Peyer's patch (tissue), 4 donors: ENCODE data around the gene GUCY1B1. TPM values are rescaled to one million over a fixed set of nuclear protein-coding genes. Genes with fewer than 3 reads are reported as not detected.
A peak's percentile ranks its signal among the peaks of the same experiment; 100 is the strongest.

Source experiments
- DNase-seq, 3 donors: peaks; one replicate each; pipeline ENCODE4 v3.0.0-alpha.2; 2017 to 2019
- H3K27ac ChIP-seq, 4 donors: fragments of 200-600 bp; sonication (generic); one replicate each; pipeline ENCODE4 v1.5.1; 2016 to 2019
- H3K27me3 ChIP-seq, 2 donors: fragments of 200-600 bp; sonication (generic); one replicate each; pipeline ENCODE4 v1.5.1; 2019
- H3K36me3 ChIP-seq, 3 donors: fragments of 200-600 bp; sonication (generic); one replicate each; pipeline ENCODE4 v1.5.1; 2016 to 2019
- H3K4me1 ChIP-seq, 4 donors: fragments of 200-600 bp; sonication (generic); one replicate each; pipeline ENCODE4 v1.5.1; 2016 to 2019
- H3K4me3 ChIP-seq, 4 donors: fragments of 200-600 bp; sonication (generic); 1 replicate in 3 of 4; 2 replicates in 1 of 4; pipeline ENCODE4 v1.5.1; 2016 to 2019; ENCODE audit warnings: mild to moderate bottlenecking in 1 of 4
- H3K9me3 ChIP-seq, 4 donors: fragments of 200-600 bp; sonication (generic); one replicate each; pipeline ENCODE4 v1.5.1; 2016 to 2019; ENCODE audit warnings: mild to moderate bottlenecking in 1 of 4
- CTCF ChIP-seq, 6 experiments: fragments of 450-650 bp in 4 of 6; fragments of 200-600 bp in 2 of 6; sonication (generic) in 1 of 6; IDR thresholded peaks; one replicate each; pipeline ENCODE4 v1.5.1; 2017 to 2019; ENCODE audit warnings: antibody characterized with exemption in 6 of 6, mild to moderate bottlenecking in 3 of 6, moderate library complexity in 1 of 6
- POLR2A ChIP-seq, 2 donors: fragments of 450-650 bp; IDR thresholded peaks; one replicate each; pipeline ENCODE4 v1.5.1; 2017; ENCODE audit warnings: antibody characterized with exemption in 2 of 2, mild to moderate bottlenecking in 2 of 2, moderate library complexity in 2 of 2
- total RNA-seq, 4 donors: library from RNA; depleted of rRNA; stranded (reverse); fragments of >200 nt; gene quantifications; one replicate each; pipeline ENCODE4 v1.1.0, GENCODE V29; 2016

Gene GUCY1B1
- total RNA-seq, 4 donors from 2014 or later: 1.6 to 8.0 (median 5.9) TPM

DNA sequence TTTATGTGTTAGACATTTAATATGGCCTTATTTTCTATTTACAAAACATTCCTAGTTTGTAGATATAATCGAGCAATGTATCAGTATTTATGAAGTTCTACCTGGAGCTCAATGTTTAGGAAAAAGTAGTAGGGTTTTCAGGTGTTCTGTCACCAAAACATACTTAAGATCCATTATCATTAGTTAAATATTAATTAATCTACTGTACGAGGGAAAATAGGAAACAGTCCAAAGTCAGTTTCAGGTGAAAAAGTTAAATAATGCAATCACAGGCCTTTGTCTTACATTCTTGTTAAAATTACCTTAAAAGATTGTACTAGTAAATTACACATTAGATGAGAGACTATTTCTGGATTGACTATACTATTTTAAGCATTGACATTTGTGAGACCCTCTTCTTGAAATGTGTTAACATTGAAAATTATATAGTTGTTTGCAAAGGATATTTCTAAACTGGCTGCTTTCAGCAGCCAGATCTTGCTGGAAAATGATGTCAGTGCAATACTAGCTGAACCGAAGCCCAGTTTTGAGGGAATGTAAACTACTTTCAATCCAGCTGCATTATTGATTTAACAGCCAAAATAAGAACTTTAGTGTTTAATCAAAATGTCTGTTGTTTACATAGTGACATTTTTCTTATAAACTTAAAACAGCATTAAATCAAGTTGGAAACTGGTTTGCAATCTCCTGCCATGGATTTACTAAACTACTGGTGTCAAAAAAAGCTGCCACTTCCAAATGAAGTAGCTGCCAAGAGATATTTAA is 19.3 kb downstream of the GUCY1B1 start:
- no peak for DNase-seq
- H3K4me3 ChIP-seq: no peak overlapping the region
- H3K9me3 ChIP-seq: no peaks in the 10 kb centered on the region
- H3K36me3 ChIP-seq: no peaks in the 10 kb centered on the region
- no peaks in the 10 kb centered on the region for H3K4me1 ChIP-seq
- TF ChIP-seq POLR2A (IDR thresholded peaks at IDR 0.05): no peak
- TF ChIP-seq CTCF (IDR thresholded peaks at IDR 0.05): no peak
- peak overlapping the region in 1 of 4 donors; percentile 25 for H3K27ac ChIP-seq
- no peaks in the 10 kb centered on the region for H3K27me3 ChIP-seq

- no peak for TF ChIP-seq POLR2A (IDR thresholded peaks at IDR 0.05)
- no peak for TF ChIP-seq CTCF (IDR thresholded peaks at IDR 0.05)
- Histone ChIP-seq H3K27me3 (no peaks in the 10 kb centered on the region), H3K36me3 (no peaks in the 10 kb centered on the region), H3K4me3 (no peak overlapping the region), H3K9me3 (no peaks in the 10 kb centered on the region), H3K27ac (no peak overlapping the region), H3K4me1 (no peaks in the 10 kb centered on the region)
- no peak for DNase-seq
Observed at GRCh38 chr4:155780775-155781174, 22.0 kb downstream of the GUCY1B1 start.

DNA sequence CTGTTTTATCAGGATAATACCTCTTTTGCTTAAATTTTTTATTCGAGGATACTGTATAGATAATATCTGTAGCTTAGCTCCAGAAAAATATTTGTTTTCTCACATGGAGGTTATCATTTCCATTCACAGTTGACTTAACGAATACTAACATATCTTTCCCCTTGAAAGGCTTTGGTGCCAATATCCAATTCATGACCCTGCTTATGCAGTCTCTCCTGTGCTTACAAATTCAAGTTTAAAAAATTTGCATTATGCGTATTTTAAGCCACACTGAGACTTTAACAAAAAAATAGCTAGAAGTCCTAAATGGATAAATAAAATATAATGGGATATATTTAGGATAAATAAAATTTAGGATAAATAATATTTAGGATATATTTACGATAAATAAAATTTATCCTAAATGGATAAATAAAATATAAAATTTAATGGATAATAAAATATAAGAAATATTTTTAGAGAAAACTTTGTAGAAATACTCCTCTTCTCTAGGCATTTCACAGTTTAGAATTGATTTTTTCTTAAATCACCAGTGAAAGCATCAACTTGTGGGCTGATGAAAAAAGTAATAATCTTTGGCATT is 22.5 kb downstream of the GUCY1B1 start:
- Histone ChIP-seq H3K4me1 (no peaks in the 10 kb centered on the region), H3K9me3 (no peaks in the 10 kb centered on the region), H3K27me3 (no peaks in the 10 kb centered on the region), H3K36me3 (no peaks in the 10 kb centered on the region), H3K4me3 (no peak overlapping the region), H3K27ac (no peak overlapping the region)
- no peak for DNase-seq
- TF ChIP-seq CTCF (IDR thresholded peaks at IDR 0.05): no peak
- TF ChIP-seq POLR2A (IDR thresholded peaks at IDR 0.05): no peak

DNA sequence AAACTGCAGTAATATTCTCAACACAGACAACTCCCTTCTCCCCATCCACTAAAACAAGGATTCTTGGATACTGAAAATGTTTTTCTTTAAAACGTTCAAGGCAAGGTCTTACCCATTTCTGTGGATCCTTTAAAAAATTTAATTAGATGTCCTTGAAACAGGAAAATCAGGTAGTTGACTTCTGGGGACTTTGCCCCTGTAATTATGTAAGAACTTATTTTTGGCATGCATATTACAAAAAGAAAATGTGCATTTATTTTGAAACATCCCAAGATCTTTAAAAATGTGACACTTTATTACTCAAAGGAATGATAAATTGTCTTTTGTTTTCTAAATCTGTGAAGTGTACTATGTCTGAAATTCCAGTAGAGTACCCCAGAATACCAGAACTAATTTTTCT is 25.8 kb downstream of the GUCY1B1 start:
- no peaks in the 10 kb centered on the region for H3K27me3 ChIP-seq
- H3K9me3 ChIP-seq: no peaks in the 10 kb centered on the region
- H3K4me1 ChIP-seq: no peaks in the 10 kb centered on the region
- no peak for DNase-seq
- H3K4me3 ChIP-seq: no peak overlapping the region
- H3K36me3 ChIP-seq: no peaks in the 10 kb centered on the region
- no peak for TF ChIP-seq POLR2A (IDR thresholded peaks at IDR 0.05)
- no peak for TF ChIP-seq CTCF (IDR thresholded peaks at IDR 0.05)
- H3K27ac ChIP-seq: no peak overlapping the region

DNA sequence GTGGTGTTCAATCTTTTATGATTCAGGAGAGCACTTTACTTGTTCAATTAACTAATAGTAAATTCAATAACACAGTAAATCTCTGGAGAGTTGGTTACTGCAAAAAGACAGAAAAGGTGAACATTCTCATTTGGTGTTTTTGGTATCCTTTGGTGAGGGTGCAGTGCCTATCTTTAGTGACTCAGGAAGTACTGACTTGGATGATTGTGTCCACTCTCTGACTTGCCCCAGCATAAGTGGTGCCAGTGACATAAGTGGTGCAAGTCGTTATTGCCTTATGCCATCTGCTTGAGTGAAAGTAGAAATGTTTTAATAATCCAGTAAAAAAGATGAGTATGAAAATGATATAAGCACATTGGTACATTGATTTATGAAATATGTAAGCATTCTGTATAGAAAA is 27.0 kb downstream of the GUCY1B1 start:
- H3K9me3 ChIP-seq: no peaks in the 10 kb centered on the region
- no peaks in the 10 kb centered on the region for H3K4me1 ChIP-seq
- H3K36me3 ChIP-seq: no peaks in the 10 kb centered on the region
- no peak overlapping the region for H3K4me3 ChIP-seq
- H3K27me3 ChIP-seq: no peaks in the 10 kb centered on the region
- no peak overlapping the region for H3K27ac ChIP-seq
- TF ChIP-seq CTCF (IDR thresholded peaks at IDR 0.05): no peak
- no peak for TF ChIP-seq POLR2A (IDR thresholded peaks at IDR 0.05)
- no peak for DNase-seq
